Measurements from ENCODE around the gene CRYAA.
"Not testable (repeated sequence)": the region's sequence is repeated elsewhere in the genome, so short reads cannot be mapped to it uniquely, and the experiment has no call there.

DNA sequence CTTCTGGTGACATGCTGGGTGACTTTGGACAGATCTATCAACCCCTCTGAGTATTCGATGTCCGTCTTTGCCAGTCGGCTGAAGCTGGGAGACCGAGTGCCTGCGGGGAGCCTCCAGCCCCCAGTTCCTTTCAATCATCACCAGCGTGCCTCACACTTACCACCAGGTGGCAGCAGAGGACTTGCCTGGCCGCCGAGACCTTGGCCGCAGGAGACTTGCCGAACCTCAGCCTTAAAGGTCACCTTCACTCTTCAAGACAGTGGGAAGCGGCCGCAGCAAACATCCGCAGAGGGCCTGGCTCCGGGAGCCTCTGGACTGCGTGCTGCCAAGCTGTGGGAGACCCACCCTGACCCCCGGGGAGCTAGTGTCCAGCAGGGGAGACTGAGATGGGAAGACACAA is 7.8 kb downstream of the CRYAA start:
- TF ChIP-seq EP300 (IDR thresholded peaks at IDR 0.05; ENCODE audit: low read depth); POLR2AphosphoS5 (IDR thresholded peaks at IDR 0.05): not testable (repeated sequence)
- TF ChIP-seq, protein P1, sequence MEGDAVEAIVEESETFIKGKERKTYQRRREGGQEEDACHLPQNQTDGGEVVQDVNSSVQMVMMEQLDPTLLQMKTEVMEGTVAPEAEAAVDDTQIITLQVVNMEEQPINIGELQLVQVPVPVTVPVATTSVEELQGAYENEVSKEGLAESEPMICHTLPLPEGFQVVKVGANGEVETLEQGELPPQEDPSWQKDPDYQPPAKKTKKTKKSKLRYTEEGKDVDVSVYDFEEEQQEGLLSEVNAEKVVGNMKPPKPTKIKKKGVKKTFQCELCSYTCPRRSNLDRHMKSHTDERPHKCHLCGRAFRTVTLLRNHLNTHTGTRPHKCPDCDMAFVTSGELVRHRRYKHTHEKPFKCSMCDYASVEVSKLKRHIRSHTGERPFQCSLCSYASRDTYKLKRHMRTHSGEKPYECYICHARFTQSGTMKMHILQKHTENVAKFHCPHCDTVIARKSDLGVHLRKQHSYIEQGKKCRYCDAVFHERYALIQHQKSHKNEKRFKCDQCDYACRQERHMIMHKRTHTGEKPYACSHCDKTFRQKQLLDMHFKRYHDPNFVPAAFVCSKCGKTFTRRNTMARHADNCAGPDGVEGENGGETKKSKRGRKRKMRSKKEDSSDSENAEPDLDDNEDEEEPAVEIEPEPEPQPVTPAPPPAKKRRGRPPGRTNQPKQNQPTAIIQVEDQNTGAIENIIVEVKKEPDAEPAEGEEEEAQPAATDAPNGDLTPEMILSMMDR (IDR thresholded peaks at IDR 0.05), result not testable (repeated sequence)
